Gastrocnemius medialis (tissue), 4 donors: ENCODE results near the gene CAMSAP2. TPM values are rescaled to one million over a fixed set of nuclear protein-coding genes. Genes with fewer than 3 reads are reported as not detected.

Experiments
- ATAC-seq, 2 donors: fragments of 150-250 bp; one replicate each; pipeline ENCODE4 v1.9.1; 2016
- DNase-seq, 2 donors: peaks; one replicate each; pipeline ENCODE4 v3.0.0-alpha.2; 2019
- H3K27ac ChIP-seq, 4 donors: fragments of 200-600 bp; sonication (generic); 1 replicate in 1 of 4; 2 replicates in 3 of 4; pipeline ENCODE4 v1.5.1; 2016 to 2018; ENCODE audit warnings: mild to moderate bottlenecking in 2 of 4, moderate library complexity in 1 of 4
- H3K27me3 ChIP-seq, 3 donors: fragments of 200-600 bp; sonication (generic) in 2 of 3; 1 replicate in 1 of 3; 2 replicates in 2 of 3; pipeline versions ENCODE4 v1.5.1 to v1.6.0; 2016 to 2019; ENCODE audit warnings: mild to moderate bottlenecking in 1 of 3, moderate library complexity in 1 of 3
- H3K36me3 ChIP-seq, 2 donors: fragments of 200-600 bp; sonication (generic) in 1 of 2; one replicate each; pipeline ENCODE4 v1.5.1; 2017 to 2018
- H3K4me1 ChIP-seq, 2 donors: fragments of 200-600 bp; sonication (generic) in 1 of 2; one replicate each; pipeline ENCODE4 v1.5.1; 2016 to 2017; ENCODE audit warnings: mild to moderate bottlenecking in 2 of 2
- H3K4me3 ChIP-seq, 4 donors: fragments of 200-600 bp; sonication (generic) in 3 of 4; 1 replicate in 1 of 4; 2 replicates in 3 of 4; pipeline ENCODE4 v1.5.1; 2016 to 2019; ENCODE audit warnings: mild to moderate bottlenecking in 2 of 4
- H3K9me3 ChIP-seq, 3 donors: fragments of 200-600 bp; sonication (generic) in 2 of 3; 1 replicate in 1 of 3; 2 replicates in 2 of 3; pipeline ENCODE4 v1.5.1; 2016 to 2019
- POLR2A ChIP-seq, 2 donors: fragments of 450-650 bp; IDR thresholded peaks; one replicate each; pipeline ENCODE4 v1.6.1; 2017; ENCODE audit warnings: antibody characterized with exemption in 2 of 2, mild to moderate bottlenecking in 2 of 2, moderate library complexity in 2 of 2
- in situ Hi-C, 4 donors: fragments of 200-750 bp; cut with MboI; loops; one replicate each; pipeline versions ENCODE4 v1.15.0 to v1.8.0; 2017; ENCODE audit warnings: low sequenced_read_pairs in 4 of 4
- intact Hi-C: fragments of 100-400 bp; cut with DNase I; formaldehyde crosslinking; loops from one replicate; pipeline ENCODE4 v1.15.1; 2023; ENCODE audit warnings: low total_unique reads
- total RNA-seq, 4 donors: library from RNA; depleted of rRNA; stranded (reverse); fragments of >200 nt; gene quantifications; one replicate each; pipeline versions ENCODE4 v1.1.0 to v1.2.3, GENCODE V29; 2016
- TF ChIP-seq, protein P1 (sequence below), 5 experiments: fragments of 450-650 bp in 3 of 5; fragments of 200-600 bp in 2 of 5; sonication (generic) in 2 of 5; IDR thresholded peaks in 4 of 5; conservative IDR thresholded peaks in 1 of 5; 1 replicate in 4 of 5; 2 replicates in 1 of 5; pipeline ENCODE4 v1.5.1; 2016 to 2019; ENCODE audit warnings: antibody characterized with exemption in 5 of 5, mild to moderate bottlenecking in 3 of 5, moderate library complexity in 3 of 5

CAMSAP2 gene
- total RNA-seq, 4 donors from 2014 or later, result 39.3 to 63.9 (median 54.2) TPM

DNA sequence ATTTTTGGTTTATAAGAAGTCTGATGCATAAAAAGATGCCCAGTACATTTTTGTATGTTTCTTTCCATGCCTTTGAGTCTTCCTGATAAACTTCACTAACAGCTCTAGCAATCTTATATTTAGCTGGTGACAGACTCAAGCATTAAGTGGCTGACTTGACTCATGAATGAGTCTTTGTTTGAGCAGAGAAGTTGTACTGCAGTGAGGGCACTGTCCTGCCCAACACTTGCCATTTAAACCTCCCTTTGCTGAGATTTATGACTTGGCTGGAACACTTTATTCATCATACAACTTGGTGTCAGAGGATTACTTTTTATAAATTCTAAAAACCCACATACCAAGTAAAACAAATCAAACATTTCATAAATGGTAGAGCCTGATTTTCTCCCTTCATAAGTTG lies 14.6 kb upstream of the CAMSAP2 start:
- H3K36me3 ChIP-seq, result no peaks in the 10 kb centered on the region
- no peaks in the 10 kb centered on the region for H3K9me3 ChIP-seq
- no peak for TF ChIP-seq POLR2A (IDR thresholded peaks at IDR 0.05)
- TF ChIP-seq, protein P1, sequence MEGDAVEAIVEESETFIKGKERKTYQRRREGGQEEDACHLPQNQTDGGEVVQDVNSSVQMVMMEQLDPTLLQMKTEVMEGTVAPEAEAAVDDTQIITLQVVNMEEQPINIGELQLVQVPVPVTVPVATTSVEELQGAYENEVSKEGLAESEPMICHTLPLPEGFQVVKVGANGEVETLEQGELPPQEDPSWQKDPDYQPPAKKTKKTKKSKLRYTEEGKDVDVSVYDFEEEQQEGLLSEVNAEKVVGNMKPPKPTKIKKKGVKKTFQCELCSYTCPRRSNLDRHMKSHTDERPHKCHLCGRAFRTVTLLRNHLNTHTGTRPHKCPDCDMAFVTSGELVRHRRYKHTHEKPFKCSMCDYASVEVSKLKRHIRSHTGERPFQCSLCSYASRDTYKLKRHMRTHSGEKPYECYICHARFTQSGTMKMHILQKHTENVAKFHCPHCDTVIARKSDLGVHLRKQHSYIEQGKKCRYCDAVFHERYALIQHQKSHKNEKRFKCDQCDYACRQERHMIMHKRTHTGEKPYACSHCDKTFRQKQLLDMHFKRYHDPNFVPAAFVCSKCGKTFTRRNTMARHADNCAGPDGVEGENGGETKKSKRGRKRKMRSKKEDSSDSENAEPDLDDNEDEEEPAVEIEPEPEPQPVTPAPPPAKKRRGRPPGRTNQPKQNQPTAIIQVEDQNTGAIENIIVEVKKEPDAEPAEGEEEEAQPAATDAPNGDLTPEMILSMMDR (IDR thresholded peaks at IDR 0.05 in 4 of 5, conservative IDR thresholded peaks at IDR 0.05 in 1 of 5), result no peak
- DNase-seq (no peak), ATAC-seq (no peak)
- in situ Hi-C loops (no loop called here), intact Hi-C loops (no loop called here)
- H3K4me1 ChIP-seq, result no peaks in the 10 kb centered on the region
- H3K4me3 ChIP-seq, result no peak overlapping the region
- H3K27me3 ChIP-seq, result no peaks in the 10 kb centered on the region
- no peak overlapping the region for H3K27ac ChIP-seq

DNA sequence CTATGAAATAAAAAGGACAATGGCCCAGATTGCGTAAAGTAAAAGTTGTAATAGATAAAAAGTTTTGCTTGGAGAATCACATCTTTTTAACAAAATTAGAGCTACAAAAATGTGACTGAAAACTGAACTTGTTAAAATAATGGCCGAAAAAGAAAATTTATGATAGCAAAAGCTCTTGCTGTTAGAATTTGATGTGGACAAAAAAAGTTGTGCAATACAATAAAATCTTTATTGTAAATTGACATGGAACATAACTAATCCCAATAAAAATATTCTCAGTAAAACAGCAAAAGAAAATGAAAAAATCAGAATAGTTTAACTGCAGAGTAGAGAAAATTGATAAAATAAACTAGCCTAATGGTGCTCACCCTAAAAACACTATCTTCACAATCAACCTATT lies 11.4 kb upstream of the CAMSAP2 start:
- Histone ChIP-seq H3K4me1 (no peaks in the 10 kb centered on the region), H3K27me3 (no peaks in the 10 kb centered on the region), H3K9me3 (no peaks in the 10 kb centered on the region), H3K36me3 (no peaks in the 10 kb centered on the region), H3K4me3 (no peak overlapping the region), H3K27ac (no peak overlapping the region)
- ATAC-seq, result no peak
- intact Hi-C loops, result no loop called here
- in situ Hi-C loops, result no loop called here
- DNase-seq, result no peak
- no peak for TF ChIP-seq POLR2A (IDR thresholded peaks at IDR 0.05)
- TF ChIP-seq, protein P1 (IDR thresholded peaks at IDR 0.05 in 4 of 5, conservative IDR thresholded peaks at IDR 0.05 in 1 of 5), result no peak

DNA sequence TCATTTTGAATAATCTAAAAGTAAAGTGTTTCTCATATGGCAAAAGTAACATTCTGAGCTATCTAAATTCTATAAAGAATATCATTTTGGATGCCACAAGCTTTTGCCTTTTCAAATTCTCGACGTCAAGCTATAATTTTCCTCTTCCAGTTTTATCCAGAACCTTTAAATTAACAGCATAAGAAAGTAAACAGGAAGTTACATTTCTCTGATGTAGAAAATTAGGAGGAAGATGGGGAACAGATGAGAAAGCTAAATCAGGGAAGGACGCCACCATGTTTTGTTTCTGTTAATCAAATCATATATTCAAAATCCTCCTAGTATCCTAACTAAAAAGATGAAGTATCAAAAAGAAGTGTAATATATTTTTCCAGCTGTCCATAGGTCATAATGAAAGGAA lies 8.8 kb upstream of the CAMSAP2 start:
- H3K4me1 ChIP-seq, result no peaks in the 10 kb centered on the region
- DNase-seq, result no peak
- no peaks in the 10 kb centered on the region for H3K9me3 ChIP-seq
- ATAC-seq, result no peak
- no peak for TF ChIP-seq POLR2A (IDR thresholded peaks at IDR 0.05)
- TF ChIP-seq, protein P1 (IDR thresholded peaks at IDR 0.05 in 4 of 5, conservative IDR thresholded peaks at IDR 0.05 in 1 of 5), result no peak
- H3K36me3 ChIP-seq, result no peaks in the 10 kb centered on the region
- H3K27me3 ChIP-seq, result no peaks in the 10 kb centered on the region
- in situ Hi-C loops (loop anchor here in 1 of 4 donors (10.0 kb wide), 1 partner anchor 55 kb away; no protein-coding TSS in a partner anchor), intact Hi-C loops (no loop called here)
- no peak overlapping the region for H3K4me3 ChIP-seq
- no peak overlapping the region for H3K27ac ChIP-seq

DNA sequence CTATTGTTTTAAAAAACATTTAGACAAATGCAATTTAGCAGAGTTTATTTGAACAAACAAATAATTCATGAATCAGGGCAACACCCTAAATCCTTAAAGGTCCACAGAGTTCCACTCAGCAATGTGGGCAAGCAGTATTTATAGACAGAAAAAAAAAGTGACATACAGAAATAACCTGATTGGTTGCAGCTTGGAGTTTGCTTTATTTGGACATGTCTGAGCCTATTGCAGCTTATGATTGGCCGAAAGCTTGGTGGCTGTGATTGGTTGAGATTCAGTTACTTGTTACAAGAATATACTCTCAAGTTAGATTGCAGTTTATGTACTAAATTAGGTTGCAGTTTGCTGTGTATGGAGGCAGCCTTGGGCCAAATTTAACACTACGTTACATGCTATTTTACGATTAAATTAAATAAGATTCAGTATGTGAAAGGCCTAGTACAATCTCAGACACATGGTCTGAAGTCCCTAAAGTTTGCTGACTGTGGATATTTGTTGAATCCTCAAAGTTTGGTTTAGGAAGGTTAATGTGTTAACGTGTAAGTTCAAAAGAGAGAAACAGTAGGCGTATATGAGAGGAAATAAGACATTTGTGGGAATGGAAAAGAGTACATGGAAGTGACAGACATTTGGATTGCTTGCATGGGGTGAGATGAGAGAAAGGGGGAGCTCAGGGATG lies 6.9 kb upstream of the CAMSAP2 start:
- H3K4me3 ChIP-seq, result no peak overlapping the region

More for the DNA sequence above, 6.9 kb upstream of the CAMSAP2 start:
- TF ChIP-seq, protein P1 (IDR thresholded peaks at IDR 0.05 in 4 of 5, conservative IDR thresholded peaks at IDR 0.05 in 1 of 5), result no peak
- TF ChIP-seq POLR2A (IDR thresholded peaks at IDR 0.05), result no peak
- H3K27me3 ChIP-seq, result no peaks in the 10 kb centered on the region
- intact Hi-C loops, result no loop called here
- H3K36me3 ChIP-seq, result no peaks in the 10 kb centered on the region
- H3K27ac ChIP-seq, result no peak overlapping the region
- ATAC-seq (no peak), DNase-seq (no peak)
- in situ Hi-C loops, result loop anchor here in 1 of 4 donors (10.0 kb wide), 1 partner anchor 57 kb away; no protein-coding TSS in a partner anchor
- H3K4me1 ChIP-seq, result no peaks in the 10 kb centered on the region
- no peaks in the 10 kb centered on the region for H3K9me3 ChIP-seq
